Caco-2 (cell line): ENCODE measurements around the gene ST6GALNAC3. TPM values are rescaled to one million over a fixed set of nuclear protein-coding genes. Genes with fewer than 3 reads are reported as not detected.

Experiments used
- BruUV-seq: library from RNA; stranded (reverse); fragments of 400-500 nt; replicated peaks from 2 replicates; lab custom pipeline; 2021; lab: Mats Ljungman, UMichigan
- CTCF ChIA-PET: fragments of 300-600 bp; sonication (Branson Sonifier 250); formaldehyde crosslinking; loops from one replicate; lab custom pipeline; 2022; ENCODE audit warnings: antibody characterized with exemption; lab: Charles Lee
- POLR2A ChIA-PET: fragments of 300-600 bp; sonication (Branson Sonifier 250); formaldehyde crosslinking; loops from one replicate; lab custom pipeline; 2022; ENCODE audit warnings: antibody characterized with exemption; lab: Charles Lee
- DNase-seq, 2 experiments: peaks; one replicate each; pipeline versions ENCODE4 v3.0.0 to v3.0.0-alpha.2; 2020 to 2022
- H3K27me3 ChIP-seq: replicated peaks from 2 replicates; pipeline ENCODE4 v1.6.0; 2011; ENCODE audit warnings: low read length; ENCODE audit not compliant: control insufficient read depth, insufficient read depth
- H3K36me3 ChIP-seq: 2 replicates; pipeline ENCODE4 v1.5.1; 2011; ENCODE audit warnings: low read length; ENCODE audit not compliant: control insufficient read depth, insufficient read depth
- H3K4me1 ChIP-seq: fragments of 250-450 bp; sonication (Bioruptor Pico); 2 replicates; pipeline ENCODE4 v1.5.1; 2020; ENCODE audit warnings: mild to moderate bottlenecking
- H3K4me3 ChIP-seq: 2 replicates; pipeline ENCODE4 v1.5.1; 2011; ENCODE audit warnings: low read depth, mild to moderate bottlenecking, control low read depth, low read length
- H3K9me3 ChIP-seq: fragments of 250-450 bp; sonication (Bioruptor Pico); 2 replicates; pipeline ENCODE4 v1.5.1; 2020; ENCODE audit warnings: mild to moderate bottlenecking, moderate library complexity
- H3K27ac Mint-ChIP-seq: one replicate; pipeline ENCODE4 v1.8.0; 2022; ENCODE audit warnings: mixed read lengths; ENCODE audit not compliant: unreplicated experiment
- H3K27me3 Mint-ChIP-seq: one replicate; pipeline ENCODE4 v1.8.0; 2022; ENCODE audit warnings: mixed read lengths; ENCODE audit not compliant: insufficient read depth, unreplicated experiment
- H3K36me3 Mint-ChIP-seq: one replicate; pipeline ENCODE4 v1.8.0; 2022; ENCODE audit warnings: mild to moderate bottlenecking, mixed read lengths; ENCODE audit not compliant: insufficient read depth, unreplicated experiment
- H3K4me1 Mint-ChIP-seq: one replicate; pipeline ENCODE4 v1.8.0; 2022; ENCODE audit warnings: low read depth, mixed read lengths; ENCODE audit not compliant: unreplicated experiment
- H3K4me3 Mint-ChIP-seq: one replicate; pipeline ENCODE4 v1.8.0; 2022; ENCODE audit warnings: mild to moderate bottlenecking, moderate library complexity, mixed read lengths; ENCODE audit not compliant: unreplicated experiment
- H3K9me3 Mint-ChIP-seq: one replicate; pipeline ENCODE4 v1.8.0; 2022; ENCODE audit warnings: mixed read lengths; ENCODE audit not compliant: unreplicated experiment
- CTCF ChIP-seq, 2 experiments: fragments of 200-600 bp in 1 of 2; IDR thresholded peaks; 1 replicate in 1 of 2; 2 replicates in 1 of 2; pipeline versions ENCODE4 v1.5.1 to v1.8.0; 2011 to 2022; ENCODE audit warnings: antibody characterized with exemption in 1 of 2, control low read depth in 1 of 2, inconsistent platforms in 1 of 2, low read depth in 1 of 2, low read length in 1 of 2, mild to moderate bottlenecking in 1 of 2, moderate library complexity in 1 of 2; ENCODE audit not compliant: insufficient read depth in 1 of 2, severe bottlenecking in 1 of 2, unreplicated experiment in 1 of 2
- intact Hi-C: fragments of 100-400 bp; cut with micrococcal nuclease; formaldehyde crosslinking; loops from one replicate; pipeline ENCODE4 v1.10.0; 2022; ENCODE audit not compliant: unreplicated experiment
- total RNA-seq: library from RNA; stranded (reverse); gene quantifications from 2 replicates; pipeline ENCODE4 v1.2.3, GENCODE V29; 2022

ST6GALNAC3 gene
- total RNA-seq, 1 experiment from 2014 or later = 16.0 TPM

GRCh38 chr1:76103034-76103433, 28.5 kb downstream of the ST6GALNAC3 start:
- intact Hi-C loops = no loop called here
- H3K4me3 ChIP-seq = no peak overlapping the region
- CTCF ChIA-PET = no interaction called here
- H3K27me3 ChIP-seq = no peaks in the 10 kb centered on the region
- no peak for DNase-seq
- TF ChIP-seq CTCF (IDR thresholded peaks at IDR 0.05; ENCODE audit: insufficient read depth in 1 of 2, low read depth in 1 of 2, low read length in 1 of 2, severe bottlenecking in 1 of 2, unreplicated experiment in 1 of 2) = no peak
- H3K9me3 ChIP-seq = no peaks in the 10 kb centered on the region
- POLR2A ChIA-PET = no interaction called here
- Mint-ChIP-seq H3K27me3 (no peaks in the 10 kb centered on the region), H3K27ac (no peak overlapping the region), H3K36me3 (no peaks in the 10 kb centered on the region), H3K9me3 (no peaks in the 10 kb centered on the region), H3K4me1 (peaks cover 17% of the 10 kb centered on the region), H3K4me3 (no peak overlapping the region)
- H3K36me3 ChIP-seq = no peaks in the 10 kb centered on the region
- BruUV-seq = no TSS peak
- no peaks in the 10 kb centered on the region for H3K4me1 ChIP-seq

- TF ChIP-seq CTCF (IDR thresholded peaks at IDR 0.05; ENCODE audit: insufficient read depth in 1 of 2, low read depth in 1 of 2, low read length in 1 of 2, severe bottlenecking in 1 of 2, unreplicated experiment in 1 of 2) = no peak
- no TSS peak for BruUV-seq
- H3K4me1 Mint-ChIP-seq = peaks cover 19% of the 10 kb centered on the region
- Histone ChIP-seq H3K4me3 (no peak overlapping the region), H3K9me3 (no peaks in the 10 kb centered on the region), H3K27me3 (no peaks in the 10 kb centered on the region), H3K4me1 (no peaks in the 10 kb centered on the region), H3K36me3 (no peaks in the 10 kb centered on the region)
- H3K27me3 Mint-ChIP-seq = no peaks in the 10 kb centered on the region
- H3K9me3 Mint-ChIP-seq = no peaks in the 10 kb centered on the region
- ChIA-PET POLR2A (no interaction called here), CTCF (no interaction called here)
- no peaks in the 10 kb centered on the region for H3K36me3 Mint-ChIP-seq
- DNase-seq = no peak
- intact Hi-C loops = no loop called here
- no peak overlapping the region for H3K4me3 Mint-ChIP-seq
- H3K27ac Mint-ChIP-seq = no peak overlapping the region
These were observed 30.8 kb downstream of the ST6GALNAC3 start for GRCh38 chr1:76105372-76105771.

GRCh38 chr1:76106251-76106650, 31.7 kb downstream of the ST6GALNAC3 start:
- Mint-ChIP-seq H3K9me3 (no peaks in the 10 kb centered on the region), H3K27ac (no peak overlapping the region), H3K4me3 (no peak overlapping the region)

More at GRCh38 chr1:76106251-76106650, 31.7 kb downstream of the ST6GALNAC3 start:
- Histone ChIP-seq H3K4me3 (no peak overlapping the region), H3K36me3 (no peaks in the 10 kb centered on the region), H3K9me3 (no peaks in the 10 kb centered on the region), H3K27me3 (no peaks in the 10 kb centered on the region), H3K4me1 (no peaks in the 10 kb centered on the region; the same call in 1 of the 2 replicates)
- intact Hi-C loops = no loop called here
- ChIA-PET POLR2A (no interaction called here), CTCF (no interaction called here)
- H3K36me3 Mint-ChIP-seq = peaks cover 7% of the 10 kb centered on the region
- DNase-seq = no peak
- H3K27me3 Mint-ChIP-seq = no peaks in the 10 kb centered on the region
- TF ChIP-seq CTCF (IDR thresholded peaks at IDR 0.05; ENCODE audit: insufficient read depth in 1 of 2, low read depth in 1 of 2, low read length in 1 of 2, severe bottlenecking in 1 of 2, unreplicated experiment in 1 of 2) = no peak
- no TSS peak for BruUV-seq
- H3K4me1 Mint-ChIP-seq = peaks cover 27% of the 10 kb centered on the region
